Brain microvascular endothelial cell (primary cell): Measurements from ENCODE around the gene ADCY6.

ENCODE experiments used
- DNase-seq: peaks from one replicate; pipeline ENCODE4 v3.0.0-alpha.2; 2020
- H3K27ac ChIP-seq: fragments of 250-450 bp; sonication (Bioruptor Pico); 2 replicates; pipeline ENCODE4 v1.5.1; 2020; ENCODE audit warnings: mild to moderate bottlenecking, moderate library complexity
- H3K27me3 ChIP-seq: fragments of 250-450 bp; sonication (Bioruptor Pico); replicated peaks from 2 replicates; pipeline ENCODE4 v1.5.1; 2020; ENCODE audit warnings: mild to moderate bottlenecking
- H3K36me3 ChIP-seq: fragments of 250-450 bp; sonication (Bioruptor Pico); replicated peaks from 2 replicates; pipeline ENCODE4 v1.5.1; 2020; ENCODE audit warnings: mild to moderate bottlenecking
- H3K4me3 ChIP-seq: 2 replicates; pipeline ENCODE4 v1.5.1; 2011; ENCODE audit warnings: low read depth, mild to moderate bottlenecking, control low read depth, low read length, moderate library complexity
- CTCF ChIP-seq: IDR thresholded peaks from 2 replicates; pipeline ENCODE4 v1.5.1; 2011; ENCODE audit warnings: low read depth, mild to moderate bottlenecking, moderate library complexity, low read length, control low read depth, inconsistent platforms; ENCODE audit errors: missing control alignments
- in situ Hi-C: cut with HindIII; loops from 2 replicates; pipeline ENCODE4 v1.10.0; 2017; ENCODE audit warnings: low sequenced_read_pairs, low pct_ligation_motif_present

The ADCY6 gene

DNA sequence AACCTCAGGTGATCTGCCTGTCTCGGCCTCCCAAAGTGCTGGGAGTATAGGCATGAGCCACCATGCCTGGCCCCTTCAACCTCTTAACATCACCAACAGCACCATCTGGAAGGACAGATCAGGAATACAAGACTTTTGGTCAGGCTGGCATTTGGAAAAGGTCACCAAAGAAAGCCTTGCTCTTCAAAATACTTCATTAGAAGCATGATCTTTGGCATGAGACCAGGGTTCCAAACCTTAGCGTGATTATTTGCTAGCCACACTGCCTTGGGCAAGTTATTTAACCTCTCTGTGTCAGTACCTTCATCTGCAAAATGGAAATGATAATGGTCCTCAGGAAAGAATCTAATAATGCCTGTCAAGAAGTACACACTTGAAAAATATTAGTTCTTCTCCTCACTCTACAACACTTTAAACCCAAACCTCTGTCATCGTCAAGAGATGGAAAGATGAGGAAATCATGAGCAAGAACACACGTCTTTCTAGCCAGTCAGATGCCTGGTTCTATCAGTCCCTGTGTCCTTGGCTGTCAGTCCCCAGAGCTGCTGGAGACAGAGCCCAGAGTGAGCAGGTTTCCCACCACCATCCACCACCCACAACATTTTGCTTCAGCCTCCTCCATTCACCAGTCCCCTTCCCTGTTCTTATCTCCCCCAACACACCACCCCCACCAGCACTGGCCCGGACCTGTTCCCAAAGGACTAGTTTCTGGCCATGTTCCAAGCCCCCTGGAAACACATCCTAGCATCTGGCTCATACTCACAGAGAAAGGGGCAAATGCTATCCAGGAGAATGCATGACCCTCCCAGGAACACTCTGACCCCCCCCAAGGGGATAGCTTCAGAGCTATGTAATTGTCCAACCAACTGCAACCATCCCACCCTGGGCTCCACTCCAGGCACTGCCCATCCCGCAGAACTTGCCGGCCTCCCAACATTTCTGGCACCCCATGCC is 2.0 kb downstream of the ADCY6 start:
- no peak overlapping the region for H3K27ac ChIP-seq
- no peak for DNase-seq
- no peak for TF ChIP-seq CTCF
- no peaks in the 10 kb centered on the region for H3K27me3 ChIP-seq
- in situ Hi-C loops = no loop called here
- H3K4me3 ChIP-seq = peak overlapping the region; percentile 77
- peaks cover 12% of the 10 kb centered on the region for H3K36me3 ChIP-seq

GRCh38 chr12:48783432-48783831 is 5.5 kb downstream of the ADCY6 start:
- Histone ChIP-seq H3K27ac (no peak overlapping the region), H3K27me3 (no peaks in the 10 kb centered on the region), H3K4me3 (no peak overlapping the region), H3K36me3 (peaks cover 12% of the 10 kb centered on the region)
- in situ Hi-C loops = no loop called here
- no peak for TF ChIP-seq CTCF
- no peak for DNase-seq

DNA sequence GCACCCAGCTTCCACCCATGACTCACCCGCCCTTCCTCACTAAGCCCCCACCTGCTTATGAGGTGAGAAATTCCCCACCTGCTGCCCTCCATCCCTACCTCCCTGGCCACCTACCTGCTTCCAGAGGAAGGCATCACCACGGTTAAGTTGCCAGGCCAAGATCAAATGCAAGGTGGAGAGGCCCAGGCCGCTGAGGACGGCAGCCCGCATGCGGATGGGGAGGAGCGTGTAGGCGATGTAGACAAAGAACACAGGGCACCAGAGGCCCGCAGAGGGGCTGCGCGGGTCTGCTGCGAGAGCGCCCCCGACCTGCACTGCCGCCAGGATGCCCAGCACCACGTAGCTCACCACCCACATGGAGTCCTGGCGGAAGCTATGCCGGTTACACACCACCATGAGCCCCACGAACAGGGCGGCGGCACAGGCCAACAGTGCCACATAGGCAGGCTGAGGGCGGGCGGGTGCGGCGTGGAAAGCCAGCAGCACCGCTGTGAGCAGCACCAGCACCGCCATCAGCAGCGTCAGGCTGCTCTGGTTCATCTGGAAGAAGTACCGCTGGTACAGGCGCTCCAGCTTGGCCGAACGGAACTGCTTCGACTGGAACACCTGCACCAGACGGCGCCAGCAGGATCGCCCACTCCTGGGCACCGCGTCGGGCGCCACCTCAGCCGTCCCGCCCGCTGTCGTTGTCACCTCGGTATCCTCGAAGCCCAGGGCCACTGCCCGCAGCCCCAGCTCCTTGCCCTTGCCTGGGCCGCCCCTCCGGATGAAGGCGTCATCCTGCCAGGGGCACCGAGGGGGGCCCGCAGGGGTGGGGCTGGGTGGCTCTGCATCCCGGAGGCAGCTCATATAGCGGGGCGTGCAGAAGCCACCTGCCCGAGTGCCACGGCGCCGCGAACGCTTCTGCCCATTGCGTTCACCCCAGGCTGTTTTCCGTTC is 6.2 kb downstream of the ADCY6 start:
- no peak for TF ChIP-seq CTCF
- DNase-seq = no peak
- no peaks in the 10 kb centered on the region for H3K27me3 ChIP-seq
- no peak overlapping the region for H3K4me3 ChIP-seq
- in situ Hi-C loops = no loop called here
- H3K27ac ChIP-seq = no peak overlapping the region
- peaks cover 12% of the 10 kb centered on the region for H3K36me3 ChIP-seq

- no peaks in the 10 kb centered on the region for H3K27me3 ChIP-seq
- H3K27ac ChIP-seq = no peak overlapping the region
- in situ Hi-C loops = no loop called here
- H3K36me3 ChIP-seq = peaks cover 18% of the 10 kb centered on the region
- H3K4me3 ChIP-seq = no peak overlapping the region
- no peak for TF ChIP-seq CTCF
- DNase-seq = no peak
Observed at GRCh38 chr12:48781750-48782456, 7.0 kb downstream of the ADCY6 start.

- H3K27ac ChIP-seq = peak overlapping the region; percentile 70
- in situ Hi-C loops = no loop called here
- H3K27me3 ChIP-seq = no peaks in the 10 kb centered on the region
- TF ChIP-seq CTCF = no peak
- DNase-seq = no peak
- H3K4me3 ChIP-seq = no peak overlapping the region
- peaks cover 18% of the 10 kb centered on the region for H3K36me3 ChIP-seq
Observed at GRCh38 chr12:48780381-48781025, 8.4 kb downstream of the ADCY6 start.
